HS-27A (cell line): ENCODE measurements around the gene AHRR.
"Not testable (repeated sequence)": the region's sequence is repeated elsewhere in the genome, so short reads cannot be mapped to it uniquely, and the experiment has no call there.

Experiments
- DNase-seq: peaks from one replicate; pipeline ENCODE4 v3.0.0-alpha.2; 2012; ENCODE audit warnings: low read depth, missing footprints

AHRR gene

DNA sequence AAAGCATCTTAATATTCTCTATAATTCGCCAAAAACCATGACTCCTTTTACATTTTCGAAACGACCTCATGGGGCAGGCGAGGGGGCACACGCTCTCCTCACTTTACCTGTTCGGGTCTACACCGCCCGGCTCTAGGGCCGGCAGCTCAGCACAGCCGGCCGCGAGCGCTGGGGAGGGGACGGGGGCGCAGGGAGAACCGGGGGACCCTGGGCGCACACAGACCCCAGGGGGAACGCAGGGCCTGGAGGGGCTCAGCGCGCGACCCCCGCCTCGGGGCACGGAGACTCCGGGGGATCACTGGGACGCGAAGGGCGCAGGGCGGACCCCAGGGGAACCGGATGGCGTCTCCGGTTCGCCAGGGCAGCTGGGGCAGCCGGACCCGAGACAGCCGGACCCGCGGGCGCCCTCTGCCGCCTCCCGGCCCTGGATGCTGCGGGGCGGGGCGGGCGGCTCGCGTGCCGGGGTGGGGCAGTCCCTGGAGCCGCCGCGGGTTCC, at the start of gene AHRR:
TSS of gene AHRR (plus strand) at position 485 of the 496 bp plus-strand sequence. CDS start 22,189 bp downstream, outside the sequence.
- no peak for DNase-seq

- DNase-seq: not testable (repeated sequence)
Measured at GRCh38 chr5:271828-272167, 49.7 kb upstream of the AHRR start.

- DNase-seq: not testable (repeated sequence)
Measured at GRCh38 chr5:273091-273490, 48.4 kb upstream of the AHRR start.

DNA sequence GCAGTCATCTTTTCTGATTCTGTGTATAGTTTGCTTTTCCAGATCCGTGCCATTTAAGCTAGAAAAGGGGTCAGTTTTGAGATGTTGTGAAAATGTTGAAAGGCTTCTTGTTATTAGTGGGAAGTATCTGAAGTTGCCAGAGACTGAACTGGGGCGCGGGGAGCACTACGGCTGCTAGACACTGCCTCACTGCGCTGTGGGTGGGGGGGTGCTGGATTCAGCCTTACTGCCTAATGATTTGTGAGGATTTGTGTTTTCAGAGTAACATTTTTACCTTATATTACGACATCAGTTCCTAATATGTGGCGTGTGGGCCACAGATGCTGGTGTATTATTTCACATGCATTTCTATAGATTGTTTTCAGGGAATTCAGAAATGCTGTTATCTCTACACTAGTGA, 48.0 kb upstream of the AHRR start:
- not testable (repeated sequence) for DNase-seq

DNA sequence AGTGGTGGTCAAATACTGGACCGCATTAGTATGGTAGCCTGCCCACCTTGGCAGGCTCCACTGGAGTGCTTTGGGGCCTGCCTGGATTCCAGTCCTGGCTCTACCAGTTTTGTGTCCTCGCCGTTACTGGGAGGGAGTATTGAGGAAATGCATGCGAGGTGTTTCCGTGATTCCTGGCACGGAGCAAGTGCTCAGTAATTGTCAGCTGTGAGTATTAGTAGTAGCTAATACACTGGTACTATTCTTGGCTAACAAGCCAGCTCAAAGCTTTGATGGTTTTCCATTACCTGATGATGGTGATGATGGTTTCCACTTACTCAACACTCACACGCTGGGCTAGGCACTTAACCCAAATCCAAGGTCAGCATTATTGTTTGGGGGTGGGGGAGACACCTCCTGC, 47.2 kb upstream of the AHRR start:
- not testable (repeated sequence) for DNase-seq

DNA sequence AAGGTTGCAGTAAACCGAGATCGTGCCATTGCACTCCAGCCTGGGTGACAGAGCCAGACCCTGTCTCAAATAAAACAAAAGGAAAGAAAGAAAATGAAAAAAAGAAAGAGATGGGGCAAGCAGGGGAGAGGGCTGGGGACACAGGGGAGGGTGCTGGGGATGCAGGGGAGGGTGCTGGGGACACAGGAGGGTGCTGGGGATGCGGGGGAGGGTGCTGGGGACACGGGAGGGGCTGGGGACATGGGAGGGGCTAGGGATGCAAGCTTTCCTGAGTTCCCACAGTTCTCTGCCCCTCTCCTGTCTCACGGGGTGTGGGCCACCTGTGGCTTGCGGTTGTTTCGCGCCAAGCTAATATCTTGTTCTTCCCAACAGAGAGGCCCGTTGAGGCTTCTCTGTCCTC, 42.9 kb upstream of the AHRR start:
- no peak for DNase-seq

DNA sequence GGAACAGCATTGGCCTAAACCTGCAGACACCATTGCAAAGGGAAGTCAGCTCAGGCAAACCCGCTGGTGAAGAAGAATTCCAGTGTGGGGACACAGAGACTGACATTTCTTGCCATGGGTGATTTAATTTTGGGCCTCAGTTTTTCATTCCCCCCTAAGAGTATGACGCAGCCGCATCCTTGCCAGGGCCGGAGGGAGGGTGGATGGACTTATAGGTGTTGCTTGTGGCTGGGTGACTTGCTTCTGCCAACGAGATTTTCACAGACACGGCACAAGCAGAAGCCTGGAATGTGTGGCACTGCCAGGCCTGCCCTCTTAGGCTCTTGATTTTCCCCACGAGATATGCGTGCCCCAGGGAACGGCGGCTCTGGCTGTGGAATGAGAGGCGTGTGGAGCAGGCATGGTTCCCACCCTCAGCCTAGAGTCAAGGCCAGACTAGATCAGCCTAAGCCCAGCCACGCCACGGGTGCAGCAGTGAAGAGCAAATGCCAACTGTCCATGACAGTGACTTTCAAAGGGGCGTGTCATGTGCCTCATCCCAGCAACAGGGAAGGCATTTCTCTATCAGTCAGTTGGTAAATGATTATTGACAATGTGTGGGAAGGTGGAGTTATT, 42.4 kb upstream of the AHRR start:
- DNase-seq: not testable (repeated sequence)

GRCh38 chr5:285991-286557, 35.4 kb upstream of the AHRR start:
- no peak for DNase-seq

DNA sequence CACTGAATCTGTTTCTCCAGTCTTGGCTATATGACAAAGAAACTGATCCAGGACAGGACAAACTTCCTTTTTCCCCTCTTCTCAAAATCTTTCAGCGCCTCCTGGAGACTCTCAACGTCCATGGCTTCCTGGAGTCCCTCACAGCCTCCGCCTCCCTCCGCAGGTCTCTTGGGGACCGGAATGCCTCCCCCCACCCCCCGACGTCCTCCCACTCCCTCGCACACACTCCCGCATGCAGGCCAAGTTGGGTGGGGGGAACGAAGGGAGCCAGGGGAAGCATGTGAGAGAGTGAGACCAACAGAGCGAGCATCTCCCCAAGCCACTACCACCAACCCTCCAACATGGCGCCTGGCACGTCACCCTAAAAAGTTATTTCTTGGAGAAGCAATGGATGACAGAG, 31.3 kb upstream of the AHRR start:
- not testable (repeated sequence) for DNase-seq

DNA sequence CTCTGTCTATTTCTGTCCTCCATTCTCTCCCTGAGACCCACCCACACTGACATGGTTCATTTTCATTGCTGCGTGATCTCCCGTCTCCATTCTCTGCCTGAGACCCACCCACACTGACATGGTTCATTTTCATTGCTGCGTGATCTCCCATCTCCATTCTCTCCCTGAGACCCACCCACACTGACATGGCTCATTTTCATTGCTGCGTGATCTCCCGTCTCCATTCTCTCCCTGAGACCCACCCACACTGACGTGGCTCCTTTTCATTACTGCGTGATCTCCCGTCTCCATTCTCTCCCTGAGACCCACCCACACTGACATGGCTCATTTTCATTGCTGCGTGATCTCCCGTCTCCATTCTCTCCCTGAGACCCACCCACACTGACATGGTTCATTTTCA, 30.2 kb upstream of the AHRR start:
- DNase-seq: not testable (repeated sequence)

DNA sequence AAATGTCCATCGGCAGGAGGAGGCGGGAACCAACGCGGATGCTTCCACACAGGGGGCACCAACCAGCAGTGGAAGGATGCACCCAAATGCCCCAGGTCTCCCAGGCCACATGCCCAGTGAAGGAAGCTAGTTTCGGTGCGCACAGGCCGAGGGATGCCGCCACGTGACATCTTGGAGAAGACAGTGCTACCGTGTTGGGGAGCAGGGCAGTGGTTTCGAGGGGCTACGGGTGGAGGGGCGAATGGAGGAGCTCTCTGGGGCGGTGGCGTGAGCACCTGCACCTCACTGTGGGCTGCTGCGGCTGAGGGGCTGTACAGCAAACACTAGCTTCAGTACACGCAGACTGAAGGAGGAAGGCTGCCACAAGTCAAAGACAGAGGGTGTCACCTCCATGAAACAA, 26.7 kb upstream of the AHRR start:
- not testable (repeated sequence) for DNase-seq

DNA sequence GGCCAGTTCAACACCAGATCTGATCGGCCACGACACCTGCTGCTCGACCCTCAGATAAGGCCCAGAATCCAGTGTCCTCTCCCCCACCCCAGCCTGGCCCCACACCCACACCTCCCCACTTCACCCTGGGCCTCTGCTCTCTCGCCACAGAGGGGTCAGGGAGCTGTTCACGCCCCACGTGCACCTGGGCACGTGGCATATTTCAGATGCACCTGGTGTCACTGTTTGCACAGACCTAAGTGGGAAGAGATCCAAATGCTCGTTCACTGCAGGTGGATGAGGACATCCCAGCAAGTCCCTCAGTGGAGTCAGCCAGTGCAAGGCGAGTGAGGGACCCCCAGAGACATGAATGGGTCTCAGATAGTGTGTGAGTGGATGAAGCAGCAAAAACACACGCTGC, 25.3 kb upstream of the AHRR start:
- DNase-seq: not testable (repeated sequence)

DNA sequence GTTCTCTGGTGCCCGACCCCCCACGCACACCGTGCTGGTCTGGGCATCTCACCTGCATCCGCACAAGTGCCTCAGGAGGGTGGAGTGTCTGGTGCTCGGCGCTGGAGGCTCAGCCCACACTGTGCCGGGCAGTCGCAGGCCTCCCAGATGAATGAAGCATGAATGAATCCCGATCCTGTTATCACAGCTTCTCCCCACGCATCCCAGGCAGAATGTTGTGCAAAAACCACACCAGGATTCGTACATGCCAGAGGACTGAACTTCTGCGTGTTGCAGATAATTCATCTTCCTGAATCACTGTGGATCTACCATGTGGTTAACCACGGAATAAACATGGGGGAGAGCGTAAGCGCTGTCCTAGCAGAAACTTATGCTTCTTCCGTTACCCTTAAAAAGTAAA, 24.6 kb upstream of the AHRR start:
- not testable (repeated sequence) for DNase-seq

DNA sequence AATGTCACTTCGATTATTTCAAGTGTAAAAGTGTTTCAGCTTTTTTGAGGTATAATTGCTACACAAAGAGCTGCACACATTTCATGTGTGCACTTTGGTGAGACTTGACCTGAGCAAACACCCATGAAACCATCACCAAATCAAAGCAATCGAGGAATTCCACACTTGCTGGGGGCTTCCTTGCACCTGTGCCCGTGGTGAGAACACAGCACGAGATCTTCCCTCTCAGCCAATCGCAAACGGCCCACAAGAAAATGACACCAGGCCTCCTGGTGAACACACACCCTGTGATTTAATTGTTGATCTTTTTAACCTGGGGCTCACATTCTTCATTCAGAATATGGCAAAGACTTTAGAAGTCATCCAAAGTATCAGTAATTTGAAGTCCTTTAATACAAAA, 24.1 kb upstream of the AHRR start:
- not testable (repeated sequence) for DNase-seq

DNA sequence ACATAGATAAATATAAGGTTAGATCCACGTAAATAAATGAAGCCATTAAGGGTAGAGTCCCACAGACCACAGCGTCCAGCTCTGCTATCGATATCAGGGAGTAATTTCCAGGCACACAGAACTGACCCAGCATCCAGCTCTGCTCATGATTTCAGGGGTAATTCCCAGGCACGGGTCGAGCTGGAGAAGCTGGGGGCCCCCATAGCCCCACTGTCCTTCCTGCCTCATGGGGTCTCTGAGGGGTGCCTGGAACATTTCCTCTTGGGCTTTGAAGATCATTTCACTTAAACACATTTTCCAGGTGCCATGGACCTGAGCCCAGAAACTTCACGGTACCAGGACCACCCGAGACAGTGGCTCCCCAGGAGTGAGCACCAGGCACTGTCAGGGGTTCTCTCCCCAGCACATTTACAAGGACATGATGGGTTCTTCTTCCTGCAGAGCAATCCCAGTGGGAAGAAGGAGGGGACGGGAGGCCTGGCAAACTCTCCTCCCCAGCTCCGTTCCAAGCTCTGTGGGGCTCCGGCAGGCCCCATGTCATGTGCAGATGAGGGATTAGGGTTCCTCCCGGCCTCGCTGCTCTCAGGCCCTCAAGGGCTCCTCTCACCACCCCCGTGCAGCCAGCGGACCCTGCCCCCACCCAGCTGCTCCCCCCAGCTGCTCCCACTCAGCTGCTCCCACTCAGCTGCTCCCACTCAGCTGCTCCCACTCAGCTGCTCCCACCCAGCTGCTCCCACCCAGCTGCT, 23.4 kb upstream of the AHRR start:
- DNase-seq: not testable (repeated sequence)

GRCh38 chr5:298737-299125, 22.8 kb upstream of the AHRR start:
- DNase-seq: no peak

DNA sequence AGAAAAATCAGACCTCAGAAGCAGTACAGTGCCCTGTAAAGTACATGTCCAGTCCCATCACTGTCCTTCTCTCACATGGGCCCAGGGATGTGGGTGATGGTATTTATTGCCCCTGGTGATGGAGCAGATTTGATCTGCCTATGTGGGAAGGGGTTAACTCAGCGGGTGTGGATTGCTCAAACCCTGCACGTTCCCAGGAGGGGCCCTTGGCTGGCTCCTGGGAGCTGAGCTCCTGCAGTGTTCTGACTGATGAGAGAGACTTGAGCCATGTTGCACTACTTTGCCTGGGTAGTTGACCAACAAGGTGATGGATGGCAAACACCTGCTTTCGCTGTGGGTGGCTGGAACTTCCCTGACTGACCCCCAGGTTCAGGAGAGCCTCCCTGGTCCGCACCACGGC, 21.6 kb upstream of the AHRR start:
- not testable (repeated sequence) for DNase-seq

- not testable (repeated sequence) for DNase-seq
Measured at GRCh38 chr5:300691-301435, 20.7 kb upstream of the AHRR start.

DNA sequence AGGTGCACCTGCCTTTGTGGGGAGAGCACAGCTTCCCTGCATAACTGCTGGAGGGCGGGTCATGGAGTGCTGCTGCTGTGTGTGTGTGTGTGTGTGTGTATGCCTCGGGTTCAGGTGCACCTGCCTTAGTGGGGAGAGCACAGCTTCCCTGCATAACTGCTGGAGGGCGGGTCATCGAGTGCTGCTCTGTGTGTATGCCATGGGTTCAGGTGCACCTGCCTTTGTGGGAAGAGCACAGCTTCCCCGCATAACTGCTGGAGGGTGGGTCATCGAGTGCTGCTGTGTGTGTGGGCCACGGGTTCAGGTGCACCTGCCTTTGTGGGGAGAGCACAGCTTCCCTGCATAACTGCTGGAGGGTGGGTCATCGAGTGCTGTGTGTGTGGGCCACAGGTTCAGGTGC, 19.1 kb upstream of the AHRR start:
- not testable (repeated sequence) for DNase-seq

GRCh38 chr5:302966-303365, 18.5 kb upstream of the AHRR start:
- DNase-seq: no peak

DNA sequence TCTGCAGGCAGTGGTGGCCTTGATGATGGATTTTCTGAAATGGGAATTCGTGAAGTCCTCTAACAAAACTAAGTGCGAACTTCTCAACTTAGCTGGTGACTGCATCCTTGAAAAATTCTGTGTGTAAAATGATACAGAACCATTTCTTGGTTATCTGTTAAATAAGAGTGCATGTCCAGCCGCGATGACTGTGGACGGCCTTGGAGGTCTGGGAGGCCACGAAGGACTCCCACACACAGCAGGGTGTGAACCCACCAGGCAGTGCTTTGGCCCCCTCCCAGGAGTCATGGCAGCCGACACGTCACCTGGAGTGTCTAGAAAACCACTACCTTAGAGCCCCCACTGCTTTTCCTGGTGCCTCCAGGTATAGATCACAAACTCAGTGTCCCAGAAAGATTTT, 17.8 kb upstream of the AHRR start:
- not testable (repeated sequence) for DNase-seq

GRCh38 chr5:305050-305449, 16.5 kb upstream of the AHRR start:
- no peak for DNase-seq

- DNase-seq: no peak
Measured at GRCh38 chr5:305459-305858, 16.1 kb upstream of the AHRR start.
